ENCODE data around the gene HEXIM2. TPM values are rescaled to one million over a fixed set of nuclear protein-coding genes. Genes with fewer than 3 reads are reported as not detected.

HEXIM2 gene
- total and polyA plus RNA-seq, 2 of the 13 experiments (the other 11 are each of a cell fraction or from before 2014, with no cell fraction given) = 27.1 to 32.4 TPM

- TF ChIP-seq KLF12 (CRISPR knock-in tag; IDR thresholded peaks at IDR 0.05; ENCODE audit: borderline replicate concordance) = peak; percentile 67; the same call in 1 of the 2 replicates
- TF ChIP-seq THRA (CRISPR knock-in tag; IDR thresholded peaks at IDR 0.05; ENCODE audit: borderline replicate concordance) = peak; percentile 96
- peak; percentile 92 for TF ChIP-seq ZBTB7B (CRISPR knock-in tag; IDR thresholded peaks at IDR 0.05)
- no peak for TF ChIP-seq ZNF441 (CRISPR knock-in tag; IDR thresholded peaks at IDR 0.05; ENCODE audit: borderline replicate concordance)
- TF ChIP-seq RELA (CRISPR knock-in tag; IDR thresholded peaks at IDR 0.05) = peak; percentile 88; the same call in 1 of the 2 replicates
- TF ChIP-seq JDP2 (CRISPR knock-in tag; IDR thresholded peaks at IDR 0.05; ENCODE audit: borderline replicate concordance) = no peak
- no peak for TF ChIP-seq ATAD3A (CRISPR knock-in tag; IDR thresholded peaks at IDR 0.05)
- no peak for TF ChIP-seq ZNF605 (CRISPR knock-in tag; IDR thresholded peaks at IDR 0.05)
- peak; percentile 97 for TF ChIP-seq IRF2 (CRISPR knock-in tag; IDR thresholded peaks at IDR 0.05)
- TF ChIP-seq HDAC6 (IDR thresholded peaks at IDR 0.05; ENCODE audit: low read depth, low read length) = no peak
- no peak for TF ChIP-seq ZNF354B (CRISPR knock-in tag; IDR thresholded peaks at IDR 0.05)
- no peak for TF ChIP-seq CHD4 (IDR thresholded peaks at IDR 0.05; ENCODE audit: borderline replicate concordance, low read length)
- TF ChIP-seq TCF12 (IDR thresholded peaks at IDR 0.05) = no peak
- TF ChIP-seq TCF12 (CRISPR knock-in tag; IDR thresholded peaks at IDR 0.05) = no peak
- peak; percentile 64; the same call in 1 of the 2 replicates for TF ChIP-seq ZHX1 (CRISPR knock-in tag; IDR thresholded peaks at IDR 0.05; ENCODE audit: low read depth)
- peak; percentile 53; the same call in 1 of the 2 replicates for TF ChIP-seq ETV6 (CRISPR knock-in tag; conservative IDR thresholded peaks at IDR 0.05)
- TF ChIP-seq, protein P1, sequence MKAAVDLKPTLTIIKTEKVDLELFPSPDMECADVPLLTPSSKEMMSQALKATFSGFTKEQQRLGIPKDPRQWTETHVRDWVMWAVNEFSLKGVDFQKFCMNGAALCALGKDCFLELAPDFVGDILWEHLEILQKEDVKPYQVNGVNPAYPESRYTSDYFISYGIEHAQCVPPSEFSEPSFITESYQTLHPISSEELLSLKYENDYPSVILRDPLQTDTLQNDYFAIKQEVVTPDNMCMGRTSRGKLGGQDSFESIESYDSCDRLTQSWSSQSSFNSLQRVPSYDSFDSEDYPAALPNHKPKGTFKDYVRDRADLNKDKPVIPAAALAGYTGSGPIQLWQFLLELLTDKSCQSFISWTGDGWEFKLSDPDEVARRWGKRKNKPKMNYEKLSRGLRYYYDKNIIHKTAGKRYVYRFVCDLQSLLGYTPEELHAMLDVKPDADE (CRISPR knock-in tag; IDR thresholded peaks at IDR 0.05) = peak; percentile 75; the same call in 1 of the 2 replicates
- TF ChIP-seq, protein P2, sequence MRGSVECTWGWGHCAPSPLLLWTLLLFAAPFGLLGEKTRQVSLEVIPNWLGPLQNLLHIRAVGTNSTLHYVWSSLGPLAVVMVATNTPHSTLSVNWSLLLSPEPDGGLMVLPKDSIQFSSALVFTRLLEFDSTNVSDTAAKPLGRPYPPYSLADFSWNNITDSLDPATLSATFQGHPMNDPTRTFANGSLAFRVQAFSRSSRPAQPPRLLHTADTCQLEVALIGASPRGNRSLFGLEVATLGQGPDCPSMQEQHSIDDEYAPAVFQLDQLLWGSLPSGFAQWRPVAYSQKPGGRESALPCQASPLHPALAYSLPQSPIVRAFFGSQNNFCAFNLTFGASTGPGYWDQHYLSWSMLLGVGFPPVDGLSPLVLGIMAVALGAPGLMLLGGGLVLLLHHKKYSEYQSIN (CRISPR knock-in tag; IDR thresholded peaks at IDR 0.05; ENCODE audit: borderline replicate concordance) = no peak
- TF ChIP-seq KLF11 (CRISPR knock-in tag; IDR thresholded peaks at IDR 0.05) = peak; percentile 54
- TF ChIP-seq, protein P3, sequence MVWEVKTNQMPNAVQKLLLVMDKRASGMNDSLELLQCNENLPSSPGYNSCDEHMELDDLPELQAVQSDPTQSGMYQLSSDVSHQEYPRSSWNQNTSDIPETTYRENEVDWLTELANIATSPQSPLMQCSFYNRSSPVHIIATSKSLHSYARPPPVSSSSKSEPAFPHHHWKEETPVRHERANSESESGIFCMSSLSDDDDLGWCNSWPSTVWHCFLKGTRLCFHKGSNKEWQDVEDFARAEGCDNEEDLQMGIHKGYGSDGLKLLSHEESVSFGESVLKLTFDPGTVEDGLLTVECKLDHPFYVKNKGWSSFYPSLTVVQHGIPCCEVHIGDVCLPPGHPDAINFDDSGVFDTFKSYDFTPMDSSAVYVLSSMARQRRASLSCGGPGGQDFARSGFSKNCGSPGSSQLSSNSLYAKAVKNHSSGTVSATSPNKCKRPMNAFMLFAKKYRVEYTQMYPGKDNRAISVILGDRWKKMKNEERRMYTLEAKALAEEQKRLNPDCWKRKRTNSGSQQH (CRISPR knock-in tag; IDR thresholded peaks at IDR 0.05; ENCODE audit: low read depth) = peak; percentile 74; the same call in 1 of the 2 replicates
- no peak for TF ChIP-seq SCMH1 (CRISPR knock-in tag; IDR thresholded peaks at IDR 0.05; ENCODE audit: borderline replicate concordance)
- TF ChIP-seq U2AF1 (optimal IDR thresholded peaks at IDR 0.05; ENCODE audit: low read depth, low read length) = peak; percentile 70
Measured at GRCh38 chr17:45197555-45198334, 36.1 kb downstream of the HEXIM2 start (continued).
